DMS79 treated with DMSO at 0.1 percent for 48 hours (cell line): ENCODE data around the gene FTCD.

Source experiments
- DNase-seq: peaks from one replicate; lab custom pipeline; 2025; lab: John Stamatoyannopoulos, UW

FTCD gene

DNA sequence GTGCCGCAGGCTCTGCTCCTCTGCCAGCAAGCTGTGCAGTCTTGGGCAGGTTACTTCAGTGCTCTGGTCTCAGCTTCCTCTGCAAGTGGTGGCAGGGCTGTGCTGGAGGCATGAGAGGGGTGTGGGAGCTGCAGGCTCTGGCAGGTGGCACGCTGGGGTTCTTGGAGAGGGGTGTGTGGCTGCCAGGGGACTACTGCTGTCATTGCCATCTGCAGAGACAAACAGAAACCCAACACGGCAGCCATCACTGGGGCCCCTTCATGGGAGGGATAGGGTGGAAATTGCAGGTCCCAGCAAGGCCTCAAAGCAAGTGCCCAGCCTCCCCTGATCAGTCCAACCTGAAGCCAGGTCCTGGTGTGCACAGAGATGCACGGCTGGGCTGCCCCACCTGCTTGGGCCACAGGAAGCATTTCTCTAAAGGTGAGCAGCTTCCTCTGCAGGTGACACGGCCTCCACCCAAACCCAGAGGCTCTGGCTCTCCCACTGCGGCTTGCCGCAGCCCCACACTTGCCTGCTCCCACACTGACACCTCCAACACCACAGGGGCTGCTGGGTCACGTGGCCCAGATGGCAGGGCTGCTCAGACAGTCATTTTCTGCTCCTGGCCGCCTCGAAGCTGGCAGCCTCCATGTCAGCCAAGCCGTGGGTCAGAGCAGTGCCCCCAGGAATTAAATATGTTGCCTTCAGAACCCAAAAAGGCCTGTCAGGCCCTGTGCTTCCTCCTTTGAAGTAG, 61.5 kb downstream of the FTCD start:
- no peak for DNase-seq

DNA sequence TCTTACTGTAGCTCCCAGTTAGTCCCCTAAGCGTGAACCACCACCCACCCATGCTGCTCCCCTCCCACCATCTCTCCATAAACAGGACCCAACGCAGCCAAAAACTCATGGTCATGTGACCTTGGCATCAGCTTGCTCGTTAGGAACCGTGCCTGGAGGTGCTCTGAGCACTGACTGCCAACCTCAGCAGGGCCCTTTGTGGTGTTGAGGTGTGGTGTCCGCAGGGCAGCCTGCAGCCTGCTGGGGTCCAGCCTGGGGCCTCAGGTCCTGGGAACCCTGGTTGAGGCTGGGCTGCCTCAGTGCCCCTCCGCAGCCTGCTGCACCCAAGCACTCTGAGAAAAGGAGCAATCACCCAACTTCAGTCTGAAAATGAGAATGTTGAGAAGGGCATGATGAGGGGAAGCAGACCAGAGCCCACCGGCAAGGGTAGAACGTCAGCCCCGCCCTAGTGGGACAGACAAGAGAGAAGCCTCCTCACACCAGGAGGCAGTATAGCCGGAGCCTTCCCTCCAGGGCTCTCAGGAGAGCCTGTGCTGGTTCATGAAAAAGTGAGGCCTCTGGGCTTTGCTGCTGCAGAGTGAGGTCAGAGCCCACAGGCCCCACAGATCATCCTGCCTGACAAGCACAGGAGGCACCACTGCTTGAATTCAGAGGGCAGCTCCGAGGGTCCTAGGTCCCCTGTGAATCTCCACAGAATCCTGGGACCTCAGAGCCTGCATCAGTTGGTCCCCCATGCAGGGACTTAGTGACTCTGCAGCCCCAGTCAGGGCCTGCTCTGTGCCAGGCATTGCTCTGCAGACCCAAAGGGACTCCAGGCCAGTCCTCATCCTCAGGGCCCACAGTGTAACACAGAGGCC, 62.3 kb downstream of the FTCD start:
- DNase-seq: no peak

- no peak for DNase-seq
Observed at GRCh38 chr21:46092026-46092764, 63.2 kb downstream of the FTCD start.

- DNase-seq: no peak
Observed at GRCh38 chr21:46091631-46092025, 63.8 kb downstream of the FTCD start.

GRCh38 chr21:46091118-46091517, 64.3 kb downstream of the FTCD start:
- no peak for DNase-seq

GRCh38 chr21:46089285-46089684, 66.1 kb downstream of the FTCD start:
- DNase-seq: no peak

GRCh38 chr21:46088189-46088588, 67.2 kb downstream of the FTCD start:
- DNase-seq: no peak

- no peak for DNase-seq
Observed at GRCh38 chr21:46087641-46088040, 67.7 kb downstream of the FTCD start.
